Nephron progenitor cell (in vitro differentiated cells): ENCODE measurements around the gene GMDS.

Experiments used
- DNase-seq: peaks from one replicate; pipeline ENCODE4 v3.0.0; 2021
- H3K27ac Mint-ChIP-seq: 2 replicates; pipeline ENCODE4 v1.8.0; 2021; ENCODE audit warnings: mild to moderate bottlenecking, moderate library complexity, mixed read lengths
- H3K27me3 Mint-ChIP-seq: 2 replicates; pipeline ENCODE4 v1.8.0; 2021; ENCODE audit warnings: mild to moderate bottlenecking, low read depth, mixed read lengths; ENCODE audit not compliant: poor library complexity
- H3K36me3 Mint-ChIP-seq: 2 replicates; pipeline ENCODE4 v1.8.0; 2021; ENCODE audit warnings: low read depth, mixed read lengths
- H3K4me1 Mint-ChIP-seq: 2 replicates; pipeline ENCODE4 v1.8.0; 2021; ENCODE audit warnings: mixed read lengths
- H3K4me3 Mint-ChIP-seq: 2 replicates; pipeline ENCODE4 v1.8.0; 2021; ENCODE audit warnings: mild to moderate bottlenecking, moderate library complexity, mixed read lengths
- H3K9me3 Mint-ChIP-seq: 2 replicates; pipeline ENCODE4 v1.8.0; 2021; ENCODE audit warnings: mild to moderate bottlenecking, moderate library complexity, mixed read lengths
- TF ChIP-seq, protein P1 (sequence below): fragments of 200-600 bp; sonication (generic); IDR thresholded peaks from 2 replicates; pipeline ENCODE4 v1.5.0; 2021; ENCODE audit warnings: antibody characterized with exemption

GMDS gene

DNA sequence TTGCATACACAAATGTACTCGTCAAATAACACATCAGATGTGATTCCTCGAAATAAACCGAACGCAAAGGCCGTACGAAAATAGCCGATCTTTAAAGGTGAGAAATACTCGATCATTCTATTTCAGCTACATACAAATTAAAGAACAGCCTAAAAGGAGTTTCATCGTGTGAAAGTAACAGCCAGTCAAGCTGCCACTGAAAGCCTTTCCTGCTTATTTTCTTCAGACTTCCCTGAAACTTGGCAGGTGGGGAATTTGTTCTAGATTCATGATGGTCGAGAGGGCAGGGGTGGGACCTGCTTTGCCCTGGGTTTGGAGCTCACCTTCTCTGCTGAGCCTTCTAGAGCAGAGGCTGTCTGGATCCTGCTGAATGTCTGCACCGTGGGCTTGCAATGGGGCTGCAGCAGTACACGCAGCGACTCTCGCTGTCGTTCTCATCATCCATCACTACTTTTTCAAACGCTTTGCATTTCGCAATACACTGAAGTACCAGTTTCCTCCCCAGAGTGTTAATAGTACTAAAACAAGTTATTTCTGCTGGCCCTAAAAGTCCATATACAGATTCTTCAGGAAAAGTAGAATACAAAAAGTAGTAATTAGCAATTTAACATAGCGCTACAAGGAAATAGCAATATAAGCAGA lies 619.5 kb downstream of the GMDS start:
- H3K27ac Mint-ChIP-seq = no peak overlapping the region

DNA sequence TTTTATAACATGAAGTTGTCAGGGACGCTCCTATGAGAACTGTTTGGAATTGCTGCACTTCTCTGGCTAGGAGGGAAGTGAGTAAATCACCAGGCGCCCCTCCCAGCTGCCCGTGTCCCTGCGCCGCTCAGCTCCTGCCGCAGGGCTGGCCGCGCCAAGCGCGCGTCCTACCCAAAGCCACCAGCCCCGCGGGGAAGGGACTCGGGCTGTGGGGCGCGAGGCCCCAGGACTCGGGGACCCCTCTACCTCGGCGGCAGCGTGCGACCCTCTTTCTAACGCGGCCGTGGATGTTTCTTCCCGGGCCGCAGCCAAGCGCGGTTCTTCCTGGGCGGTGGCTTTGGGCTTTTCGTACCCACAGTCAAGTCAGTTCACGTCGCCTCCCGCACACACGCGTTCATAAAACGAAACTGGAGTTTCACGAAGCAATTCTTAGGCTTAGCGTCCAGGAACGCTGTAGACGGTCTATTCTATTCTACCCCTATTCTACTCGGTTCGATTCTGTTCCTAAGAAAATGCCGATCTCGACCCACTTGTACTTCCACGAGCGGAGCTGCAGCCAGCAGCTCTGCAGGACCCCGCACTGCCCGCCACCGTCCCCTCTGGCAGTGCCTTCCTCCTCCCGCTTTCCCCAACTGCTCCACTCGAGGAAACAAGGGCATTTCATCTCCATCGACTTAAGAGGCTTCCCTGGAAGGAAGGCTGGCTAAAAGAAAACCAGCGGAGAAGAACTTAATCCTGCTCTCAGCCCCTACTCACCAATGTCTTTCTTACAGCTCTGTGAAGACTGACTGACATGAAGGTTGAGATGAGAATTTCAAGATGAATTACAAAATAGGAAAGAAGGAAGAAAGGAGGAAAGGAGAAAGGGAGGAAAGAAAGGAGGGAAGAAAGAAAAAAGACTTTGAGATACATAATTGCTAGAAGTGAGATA lies 620.3 kb downstream of the GMDS start:
- H3K27me3 Mint-ChIP-seq = peaks cover 31% of the 10 kb centered on the region
- no peak overlapping the region for H3K27ac Mint-ChIP-seq
- H3K36me3 Mint-ChIP-seq = no peaks in the 10 kb centered on the region
- peaks cover 85% of the 10 kb centered on the region for H3K4me1 Mint-ChIP-seq
- peak overlapping the region; percentile 83 for H3K4me3 Mint-ChIP-seq
- TF ChIP-seq, protein P1, sequence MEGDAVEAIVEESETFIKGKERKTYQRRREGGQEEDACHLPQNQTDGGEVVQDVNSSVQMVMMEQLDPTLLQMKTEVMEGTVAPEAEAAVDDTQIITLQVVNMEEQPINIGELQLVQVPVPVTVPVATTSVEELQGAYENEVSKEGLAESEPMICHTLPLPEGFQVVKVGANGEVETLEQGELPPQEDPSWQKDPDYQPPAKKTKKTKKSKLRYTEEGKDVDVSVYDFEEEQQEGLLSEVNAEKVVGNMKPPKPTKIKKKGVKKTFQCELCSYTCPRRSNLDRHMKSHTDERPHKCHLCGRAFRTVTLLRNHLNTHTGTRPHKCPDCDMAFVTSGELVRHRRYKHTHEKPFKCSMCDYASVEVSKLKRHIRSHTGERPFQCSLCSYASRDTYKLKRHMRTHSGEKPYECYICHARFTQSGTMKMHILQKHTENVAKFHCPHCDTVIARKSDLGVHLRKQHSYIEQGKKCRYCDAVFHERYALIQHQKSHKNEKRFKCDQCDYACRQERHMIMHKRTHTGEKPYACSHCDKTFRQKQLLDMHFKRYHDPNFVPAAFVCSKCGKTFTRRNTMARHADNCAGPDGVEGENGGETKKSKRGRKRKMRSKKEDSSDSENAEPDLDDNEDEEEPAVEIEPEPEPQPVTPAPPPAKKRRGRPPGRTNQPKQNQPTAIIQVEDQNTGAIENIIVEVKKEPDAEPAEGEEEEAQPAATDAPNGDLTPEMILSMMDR = no peak
- H3K9me3 Mint-ChIP-seq = no peaks in the 10 kb centered on the region
- peak; percentile 68 for DNase-seq

More for the DNA sequence above, 619.5 kb downstream of the GMDS start:
- H3K9me3 Mint-ChIP-seq = no peaks in the 10 kb centered on the region
- no peaks in the 10 kb centered on the region for H3K36me3 Mint-ChIP-seq
- TF ChIP-seq, protein P1 = no peak
- peak overlapping the region; percentile 83 for H3K4me3 Mint-ChIP-seq
- H3K27me3 Mint-ChIP-seq = peaks cover 28% of the 10 kb centered on the region
- peaks cover 91% of the 10 kb centered on the region for H3K4me1 Mint-ChIP-seq
- no peak for DNase-seq

DNA sequence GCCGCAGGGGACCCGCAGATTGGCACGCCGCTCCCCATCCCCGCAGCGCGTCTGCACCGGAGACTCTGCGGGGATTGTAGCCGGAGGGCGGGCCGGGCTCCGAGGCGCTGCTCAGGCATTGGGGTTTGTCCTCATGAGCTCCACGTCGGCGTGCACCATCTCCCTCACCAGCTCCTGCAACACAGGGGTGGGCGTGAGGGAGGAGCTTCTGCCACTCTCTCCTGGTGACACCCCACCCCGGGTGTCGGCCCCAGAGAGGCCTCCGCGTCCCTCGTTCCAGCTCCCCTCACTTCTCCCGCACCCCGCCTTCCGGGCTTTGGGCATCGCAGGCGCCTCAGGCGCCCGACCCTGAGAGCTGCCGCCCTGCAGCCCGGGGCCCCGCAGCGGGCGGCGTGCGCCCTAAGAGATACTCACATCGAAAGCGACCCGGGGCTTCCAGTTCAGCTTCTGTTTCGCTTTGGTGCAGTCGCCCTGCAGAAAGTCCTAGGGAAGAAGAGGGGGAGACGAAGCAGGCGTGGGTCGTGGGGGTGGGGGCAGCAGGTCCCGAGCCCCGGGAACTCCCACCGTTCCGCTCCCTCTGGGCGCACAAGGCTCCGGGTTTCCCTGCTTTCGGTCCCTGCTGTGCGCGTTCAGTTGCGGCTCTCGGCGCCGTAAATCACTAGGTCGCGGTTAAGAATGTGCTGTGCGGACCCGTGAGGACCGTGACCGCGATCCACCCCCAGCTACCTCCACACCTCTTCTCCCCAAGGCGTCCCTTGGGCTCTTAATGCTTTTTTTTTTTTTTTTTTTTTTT lies 621.2 kb downstream of the GMDS start:
- Mint-ChIP-seq H3K4me3 (peak overlapping the region; percentile 75), H3K27ac (no peak overlapping the region), H3K27me3 (peaks cover 32% of the 10 kb centered on the region), H3K4me1 (peaks cover 76% of the 10 kb centered on the region), H3K9me3 (no peaks in the 10 kb centered on the region), H3K36me3 (no peaks in the 10 kb centered on the region)
- peak; percentile 71 for DNase-seq
- TF ChIP-seq, protein P1 = no peak

DNA sequence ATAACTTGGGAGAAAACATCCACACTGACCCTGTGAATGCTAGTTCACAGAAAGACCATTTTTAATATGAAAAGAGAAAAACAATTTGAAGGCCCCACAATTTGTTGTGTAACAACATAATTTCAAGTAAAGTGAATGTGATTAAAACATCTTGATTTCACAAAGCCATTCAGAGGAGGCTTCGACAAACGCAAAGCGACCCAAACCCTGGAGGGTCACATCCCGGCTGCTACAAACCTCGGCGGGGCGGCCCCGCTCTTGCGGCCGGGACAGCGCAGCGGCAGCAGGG lies 621.7 kb downstream of the GMDS start:
- DNase-seq = no peak
- Mint-ChIP-seq H3K4me1 (peaks cover 73% of the 10 kb centered on the region), H3K9me3 (no peaks in the 10 kb centered on the region), H3K27ac (peak overlapping the region; percentile 38), H3K4me3 (peak overlapping the region; percentile 79), H3K36me3 (no peaks in the 10 kb centered on the region), H3K27me3 (peaks cover 32% of the 10 kb centered on the region)
- TF ChIP-seq, protein P1 = no peak

DNA sequence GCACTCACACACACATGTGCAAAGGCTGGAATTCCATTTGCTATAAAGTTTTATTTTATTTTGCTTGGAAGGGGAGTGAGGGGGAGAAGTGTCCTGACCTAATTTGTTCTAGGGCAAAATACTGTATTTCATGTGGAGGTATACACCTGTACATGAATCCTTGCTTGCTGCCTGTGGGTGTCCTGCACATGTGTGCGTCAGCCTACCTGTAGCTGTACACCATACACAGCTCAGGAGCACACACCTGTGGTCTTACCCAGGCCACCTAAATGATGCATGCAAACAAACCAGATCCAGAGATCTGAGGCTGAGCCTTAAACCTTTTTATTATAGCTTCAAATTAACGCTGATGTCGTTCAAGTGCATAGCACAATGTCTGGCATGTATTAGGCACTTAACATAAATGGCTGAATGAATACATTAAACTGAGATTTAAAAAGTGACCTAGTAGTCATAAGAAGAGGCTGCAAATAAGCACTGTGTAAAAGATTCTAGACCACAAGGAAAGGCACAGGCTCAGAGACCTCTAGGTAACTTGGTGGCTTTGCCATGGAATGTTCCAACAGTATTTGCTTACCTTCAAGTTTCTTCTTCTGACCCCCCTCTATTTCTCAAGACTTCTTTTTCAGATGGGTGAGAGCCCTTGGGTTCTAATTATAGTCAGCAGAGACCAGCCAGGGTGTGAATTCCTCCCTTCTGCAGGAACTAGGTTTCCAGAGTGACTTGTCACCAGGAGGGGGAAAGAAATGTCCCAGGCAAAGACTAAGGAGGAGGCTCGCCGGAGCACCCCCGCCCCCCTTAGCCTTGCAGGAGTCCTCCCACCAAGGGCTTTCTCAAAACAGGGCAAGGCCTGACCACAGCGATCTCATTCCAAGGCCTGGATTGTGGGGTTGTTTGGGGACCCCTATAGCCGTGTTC lies 622.3 kb downstream of the GMDS start:
- Mint-ChIP-seq H3K9me3 (no peaks in the 10 kb centered on the region), H3K4me3 (peak overlapping the region; percentile 79), H3K27ac (peak overlapping the region; percentile 38), H3K36me3 (no peaks in the 10 kb centered on the region), H3K27me3 (peaks cover 32% of the 10 kb centered on the region), H3K4me1 (peaks cover 73% of the 10 kb centered on the region)
- TF ChIP-seq, protein P1 = no peak
- DNase-seq = no peak
